Measurements from ENCODE around the gene ZNF76.

GRCh38 chr6:35260591-35261570 is 1.3 kb downstream of the ZNF76 start:
- TF ChIP-seq CTCF (conservative IDR thresholded peaks at IDR 0.05) (no peak), EZH2 (IDR thresholded peaks at IDR 0.05; ENCODE audit: low read depth) (no peak)
